Karpas-422 (cell line): ENCODE results near the gene C1QTNF5. TPM values are rescaled to one million over a fixed set of nuclear protein-coding genes. Genes with fewer than 3 reads are reported as not detected.

Experiments used
- DNase-seq: peaks from one replicate; pipeline ENCODE4 v3.0.0-alpha.2; 2015
- H2AFZ ChIP-seq: fragments of 200-600 bp; sonication (generic); 2 replicates; pipeline ENCODE4 v1.6.1; 2014; ENCODE audit warnings: antibody characterized with exemption, low read length, mixed read lengths
- H3K27ac ChIP-seq: fragments of 200-600 bp; sonication (generic); 2 replicates; pipeline ENCODE4 v1.5.1; 2014; ENCODE audit warnings: mild to moderate bottlenecking, low read length, moderate library complexity
- H3K27me3 ChIP-seq: fragments of 200-600 bp; sonication (generic); 2 replicates; pipeline ENCODE4 v1.6.1; 2014; ENCODE audit warnings: low read length, mixed read lengths
- H3K36me3 ChIP-seq: fragments of 200-600 bp; sonication (generic); 2 replicates; pipeline ENCODE4 v1.6.1; 2014; ENCODE audit warnings: low read length, mixed read lengths; ENCODE audit not compliant: insufficient read depth
- H3K4me1 ChIP-seq: fragments of 200-600 bp; sonication (generic); 2 replicates; pipeline ENCODE4 v1.6.1; 2014; ENCODE audit warnings: mild to moderate bottlenecking, low read length, mixed read lengths
- H3K4me2 ChIP-seq: fragments of 200-600 bp; sonication (generic); 2 replicates; pipeline ENCODE4 v1.6.1; 2014; ENCODE audit warnings: low read length, low read depth, mild to moderate bottlenecking; ENCODE audit not compliant: poor library complexity, severe bottlenecking
- H3K4me3 ChIP-seq: fragments of 200-600 bp; sonication (generic); 2 replicates; pipeline ENCODE4 v1.5.1; 2014; ENCODE audit warnings: mild to moderate bottlenecking, antibody characterized with exemption, low read length, mixed read lengths
- H3K79me2 ChIP-seq: fragments of 200-600 bp; sonication (generic); 2 replicates; pipeline ENCODE4 v1.6.1; 2014; ENCODE audit warnings: mild to moderate bottlenecking, low read length, mixed read lengths
- H3K9ac ChIP-seq: fragments of 200-600 bp; sonication (generic); 2 replicates; pipeline ENCODE4 v1.6.0; 2014; ENCODE audit warnings: low read length
- H3K9me2 ChIP-seq: fragments of 200-600 bp; sonication (generic), shearing (Covaris generic); replicated peaks from 2 replicates; pipeline ENCODE4 v1.6.0; 2014; ENCODE audit warnings: mild to moderate bottlenecking, low read length, moderate library complexity; ENCODE audit not compliant: insufficient read depth
- H3K9me3 ChIP-seq: fragments of 300-700, 200-600 bp; sonication (generic); 2 replicates; pipeline ENCODE4 v1.6.1; 2014; ENCODE audit warnings: low read length, mixed read lengths
- H4K20me1 ChIP-seq: fragments of 200-600 bp; sonication (generic); 2 replicates; pipeline ENCODE4 v1.6.1; 2014; ENCODE audit warnings: mild to moderate bottlenecking, antibody characterized with exemption, low read length, low read depth; ENCODE audit not compliant: insufficient read depth
- total RNA-seq: library from RNA; depleted of rRNA; stranded (reverse); fragments of >200 nt; shearing (Covaris generic); gene quantifications from 2 replicates; pipeline ENCODE4 v1.2.3, GENCODE V29; 2014; ENCODE audit warnings: low replicate concordance

Gene C1QTNF5
- total RNA-seq, 1 experiment from 2014 or later: not detected

- H3K4me2 ChIP-seq: peak overlapping the region; percentile 70
- H4K20me1 ChIP-seq: no peaks in the 10 kb centered on the region
- H3K9ac ChIP-seq: peak overlapping the region; percentile 68
- peaks cover 92% of the 10 kb centered on the region for H3K4me1 ChIP-seq
- no peaks in the 10 kb centered on the region for H3K9me2 ChIP-seq
- H3K27ac ChIP-seq: peak overlapping the region; percentile 94
- H2AFZ ChIP-seq: no peak overlapping the region
- H3K4me3 ChIP-seq: peak overlapping the region; percentile 51; the same call in 1 of the 2 replicates
- H3K9me3 ChIP-seq: no peaks in the 10 kb centered on the region
- no peak for DNase-seq
- peaks cover 4% of the 10 kb centered on the region; the same call in 1 of the 2 replicates for H3K79me2 ChIP-seq
- H3K27me3 ChIP-seq: no peaks in the 10 kb centered on the region
- H3K36me3 ChIP-seq: no peaks in the 10 kb centered on the region
These were observed 28.6 kb upstream of the C1QTNF5 start for GRCh38 chr11:119369132-119369925.

GRCh38 chr11:119368121-119369034, 27.7 kb upstream of the C1QTNF5 start:
- H3K9me2 ChIP-seq: no peaks in the 10 kb centered on the region
- no peak overlapping the region for H2AFZ ChIP-seq
- no peaks in the 10 kb centered on the region for H3K36me3 ChIP-seq
- H3K4me1 ChIP-seq: peaks cover 84% of the 10 kb centered on the region
- H3K79me2 ChIP-seq: peaks cover 6% of the 10 kb centered on the region
- DNase-seq: peak; percentile 58
- peak overlapping the region; percentile 51 for H3K4me3 ChIP-seq
- peak overlapping the region; percentile 94 for H3K27ac ChIP-seq
- no peaks in the 10 kb centered on the region for H3K9me3 ChIP-seq
- H3K4me2 ChIP-seq: peak overlapping the region; percentile 70
- no peaks in the 10 kb centered on the region for H4K20me1 ChIP-seq
- H3K27me3 ChIP-seq: no peaks in the 10 kb centered on the region
- peak overlapping the region; percentile 68 for H3K9ac ChIP-seq

- Histone ChIP-seq H3K36me3 (no peaks in the 10 kb centered on the region), H2AFZ (no peak overlapping the region), H3K9me2 (no peaks in the 10 kb centered on the region), H3K4me3 (peak overlapping the region; percentile 51), H4K20me1 (no peaks in the 10 kb centered on the region), H3K79me2 (peaks cover 13% of the 10 kb centered on the region), H3K9ac (peak overlapping the region; percentile 68), H3K9me3 (no peaks in the 10 kb centered on the region), H3K27me3 (no peaks in the 10 kb centered on the region), H3K27ac (peak overlapping the region; percentile 94), H3K4me2 (peak overlapping the region; percentile 70), H3K4me1 (peaks cover 85% of the 10 kb centered on the region)
- peak; percentile 82 for DNase-seq
These were observed 27.0 kb upstream of the C1QTNF5 start for GRCh38 chr11:119367661-119368120.

GRCh38 chr11:119366690-119367620, 26.3 kb upstream of the C1QTNF5 start:
- Histone ChIP-seq H3K79me2 (peaks cover 18% of the 10 kb centered on the region), H2AFZ (no peak overlapping the region), H3K27me3 (no peaks in the 10 kb centered on the region), H3K9ac (peak overlapping the region; percentile 68), H4K20me1 (no peaks in the 10 kb centered on the region), H3K36me3 (no peaks in the 10 kb centered on the region), H3K27ac (peak overlapping the region; percentile 94), H3K4me1 (peaks cover 88% of the 10 kb centered on the region), H3K4me2 (peak overlapping the region; percentile 70), H3K9me3 (no peaks in the 10 kb centered on the region), H3K4me3 (peak overlapping the region; percentile 51; the same call in 1 of the 2 replicates), H3K9me2 (no peaks in the 10 kb centered on the region)
- DNase-seq: peak; percentile 58

GRCh38 chr11:119365071-119365591, 24.4 kb upstream of the C1QTNF5 start:
- Histone ChIP-seq H3K9ac (peak overlapping the region; percentile 72), H3K4me2 (peak overlapping the region; percentile 66), H3K36me3 (no peaks in the 10 kb centered on the region), H4K20me1 (no peaks in the 10 kb centered on the region), H3K27ac (peak overlapping the region; percentile 94), H3K4me3 (peak overlapping the region; percentile 55), H3K9me3 (no peaks in the 10 kb centered on the region), H3K79me2 (peaks cover 25% of the 10 kb centered on the region), H3K9me2 (no peaks in the 10 kb centered on the region), H3K27me3 (no peaks in the 10 kb centered on the region), H3K4me1 (peaks cover 88% of the 10 kb centered on the region), H2AFZ (no peak overlapping the region)
- DNase-seq: no peak

- peak; percentile 83 for DNase-seq
- Histone ChIP-seq H2AFZ (no peak overlapping the region), H3K9me3 (no peaks in the 10 kb centered on the region), H3K79me2 (peaks cover 20% of the 10 kb centered on the region), H3K4me1 (peaks cover 88% of the 10 kb centered on the region), H3K36me3 (peaks cover 2% of the 10 kb centered on the region), H3K27ac (peak overlapping the region; percentile 98), H3K27me3 (no peaks in the 10 kb centered on the region), H3K4me2 (peak overlapping the region; percentile 91), H3K9me2 (no peaks in the 10 kb centered on the region), H3K9ac (peak overlapping the region; percentile 86), H4K20me1 (no peaks in the 10 kb centered on the region), H3K4me3 (peak overlapping the region; percentile 85)
These were observed 23.3 kb upstream of the C1QTNF5 start for GRCh38 chr11:119363851-119364590.
